ENCODE data around the gene ZNF26.
"Not testable (repeated sequence)": the region's sequence is repeated elsewhere in the genome, so short reads cannot be mapped to it uniquely, and the experiment has no call there.

The ZNF26 gene

DNA sequence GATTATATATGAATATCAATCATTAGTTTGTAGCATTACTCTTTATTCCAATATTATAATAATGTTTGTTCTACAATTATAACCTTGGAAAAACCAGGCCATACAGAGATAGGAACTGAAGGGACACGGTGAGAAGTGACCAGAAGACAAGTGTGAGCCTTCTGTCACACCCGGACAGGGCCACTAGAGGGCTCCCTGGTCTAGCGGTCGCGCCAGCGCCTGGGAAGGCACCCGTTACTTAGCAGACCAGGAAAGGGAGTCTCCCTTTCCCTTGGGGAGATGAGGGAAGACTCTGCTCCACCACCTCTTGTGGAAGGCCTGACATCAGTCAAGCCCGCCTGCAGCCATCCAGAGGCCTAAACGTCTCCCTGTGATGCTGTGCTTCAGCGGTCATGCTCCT is 22.2 kb upstream of the ZNF26 start:
- H3K27ac ChIP-seq (ENCODE audit: low read length); H3K4me1 ChIP-seq (ENCODE audit: insufficient read depth, low read length); H3K4me3 ChIP-seq (ENCODE audit: low read length); H3K27me3 ChIP-seq (ENCODE audit: insufficient read depth, low read length); H3K9ac ChIP-seq (ENCODE audit: low read depth, low read length); H3K36me3 ChIP-seq (ENCODE audit: insufficient read depth, low read depth, low read length): not testable (repeated sequence)
- peaks cover 75% of the 10 kb centered on the region for H3K9me3 ChIP-seq (ENCODE audit: insufficient read depth, low read depth, low read length)

DNA sequence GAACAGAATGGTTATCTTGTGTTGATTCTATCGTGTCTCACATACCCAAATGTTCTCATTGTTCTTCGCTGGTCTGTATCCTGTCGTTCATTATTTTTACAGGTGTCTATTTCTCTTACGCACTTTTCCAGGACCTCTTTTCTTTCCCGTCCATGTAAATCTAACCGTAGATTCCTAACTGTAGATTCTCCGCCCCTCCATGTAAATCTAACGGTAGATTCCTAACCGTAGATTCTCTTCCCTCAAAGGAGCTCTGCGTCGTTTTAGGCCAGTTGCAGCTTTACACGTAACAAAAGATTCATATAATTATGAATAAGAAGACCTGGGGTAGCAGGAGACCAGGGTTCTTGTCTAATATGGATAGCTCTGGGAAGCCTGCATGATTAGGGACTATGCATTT is 20.4 kb upstream of the ZNF26 start:
- no peaks in the 10 kb centered on the region for H3K4me1 ChIP-seq (ENCODE audit: insufficient read depth, low read length)
- no peaks in the 10 kb centered on the region for H3K36me3 ChIP-seq (ENCODE audit: insufficient read depth, low read depth, low read length)
- H3K9me3 ChIP-seq (ENCODE audit: insufficient read depth, low read depth, low read length), result peaks cover 72% of the 10 kb centered on the region
- no peak overlapping the region for H3K27ac ChIP-seq (ENCODE audit: low read length)
- H3K4me3 ChIP-seq (ENCODE audit: low read length), result no peak overlapping the region
- H3K9ac ChIP-seq (ENCODE audit: low read depth, low read length), result no peak overlapping the region
- H3K27me3 ChIP-seq (ENCODE audit: insufficient read depth, low read length), result no peaks in the 10 kb centered on the region

- H3K27ac ChIP-seq (ENCODE audit: low read length), result no peak overlapping the region
- H3K4me1 ChIP-seq (ENCODE audit: insufficient read depth, low read length), result no peaks in the 10 kb centered on the region
- no peak overlapping the region for H3K4me3 ChIP-seq (ENCODE audit: low read length)
- no peaks in the 10 kb centered on the region for H3K36me3 ChIP-seq (ENCODE audit: insufficient read depth, low read depth, low read length)
- H3K9ac ChIP-seq (ENCODE audit: low read depth, low read length), result no peak overlapping the region
- no peaks in the 10 kb centered on the region for H3K27me3 ChIP-seq (ENCODE audit: insufficient read depth, low read length)
- H3K9me3 ChIP-seq (ENCODE audit: insufficient read depth, low read depth, low read length), result peaks cover 70% of the 10 kb centered on the region
Observed at GRCh38 chr12:132966676-132967415, 19.3 kb upstream of the ZNF26 start.

DNA sequence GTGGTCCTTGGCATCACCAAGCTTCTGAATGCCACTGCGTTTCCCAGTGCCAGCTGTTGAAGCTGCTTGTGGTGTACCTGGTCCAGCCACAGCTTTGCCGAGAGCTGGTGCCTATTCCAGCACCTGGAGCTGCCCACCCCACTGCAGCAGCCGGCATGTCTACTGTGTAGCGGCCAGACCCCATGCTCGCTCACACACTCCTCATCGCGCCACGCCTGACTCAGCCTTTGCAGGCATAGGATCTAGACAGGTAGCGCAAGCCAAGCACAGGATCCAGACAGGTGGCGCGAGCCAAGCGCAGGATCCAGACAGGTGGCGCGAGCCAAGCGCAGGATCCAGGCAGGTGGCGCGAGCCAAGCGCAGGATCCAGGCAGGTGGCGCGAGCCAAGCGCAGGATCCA is 18.4 kb upstream of the ZNF26 start:
- no peaks in the 10 kb centered on the region for H3K4me1 ChIP-seq (ENCODE audit: insufficient read depth, low read length)
- H3K9me3 ChIP-seq (ENCODE audit: insufficient read depth, low read depth, low read length), result peaks cover 79% of the 10 kb centered on the region
- no peak overlapping the region for H3K9ac ChIP-seq (ENCODE audit: low read depth, low read length)
- H3K27ac ChIP-seq (ENCODE audit: low read length), result no peak overlapping the region
- no peaks in the 10 kb centered on the region for H3K27me3 ChIP-seq (ENCODE audit: insufficient read depth, low read length)
- no peak overlapping the region for H3K4me3 ChIP-seq (ENCODE audit: low read length)
- H3K36me3 ChIP-seq (ENCODE audit: insufficient read depth, low read depth, low read length), result no peaks in the 10 kb centered on the region

- no peaks in the 10 kb centered on the region for H3K36me3 ChIP-seq (ENCODE audit: insufficient read depth, low read depth, low read length)
- H3K9me3 ChIP-seq (ENCODE audit: insufficient read depth, low read depth, low read length), result peaks cover 83% of the 10 kb centered on the region
- no peaks in the 10 kb centered on the region for H3K4me1 ChIP-seq (ENCODE audit: insufficient read depth, low read length)
- no peak overlapping the region for H3K4me3 ChIP-seq (ENCODE audit: low read length)
- H3K27me3 ChIP-seq (ENCODE audit: insufficient read depth, low read length), result no peaks in the 10 kb centered on the region
- no peak overlapping the region for H3K27ac ChIP-seq (ENCODE audit: low read length)
- no peak overlapping the region for H3K9ac ChIP-seq (ENCODE audit: low read depth, low read length)
Observed at GRCh38 chr12:132972374-132972773, 13.8 kb upstream of the ZNF26 start.

- peaks cover 88% of the 10 kb centered on the region for H3K9me3 ChIP-seq (ENCODE audit: insufficient read depth, low read depth, low read length)
- not testable (repeated sequence) for H3K4me3 ChIP-seq (ENCODE audit: low read length); H3K36me3 ChIP-seq (ENCODE audit: insufficient read depth, low read depth, low read length); H3K27ac ChIP-seq (ENCODE audit: low read length); H3K27me3 ChIP-seq (ENCODE audit: insufficient read depth, low read length); H3K4me1 ChIP-seq (ENCODE audit: insufficient read depth, low read length); H3K9ac ChIP-seq (ENCODE audit: low read depth, low read length)
Observed at GRCh38 chr12:132976870-132977269, 9.3 kb upstream of the ZNF26 start.

GRCh38 chr12:132986885-132987225 is 688 bp downstream of the ZNF26 start:
- Histone ChIP-seq H3K9me3 (ENCODE audit: insufficient read depth, low read depth, low read length) (peaks cover 68% of the 10 kb centered on the region), H3K27me3 (ENCODE audit: insufficient read depth, low read length) (no peaks in the 10 kb centered on the region), H3K36me3 (ENCODE audit: insufficient read depth, low read depth, low read length) (peaks cover 9% of the 10 kb centered on the region), H3K9ac (ENCODE audit: low read depth, low read length) (peak overlapping the region; percentile 83; the same call in 1 of the 2 replicates), H3K27ac (ENCODE audit: low read length) (no peak overlapping the region), H3K4me1 (ENCODE audit: insufficient read depth, low read length) (no peaks in the 10 kb centered on the region), H3K4me3 (ENCODE audit: low read length) (peak overlapping the region; percentile 80)

DNA sequence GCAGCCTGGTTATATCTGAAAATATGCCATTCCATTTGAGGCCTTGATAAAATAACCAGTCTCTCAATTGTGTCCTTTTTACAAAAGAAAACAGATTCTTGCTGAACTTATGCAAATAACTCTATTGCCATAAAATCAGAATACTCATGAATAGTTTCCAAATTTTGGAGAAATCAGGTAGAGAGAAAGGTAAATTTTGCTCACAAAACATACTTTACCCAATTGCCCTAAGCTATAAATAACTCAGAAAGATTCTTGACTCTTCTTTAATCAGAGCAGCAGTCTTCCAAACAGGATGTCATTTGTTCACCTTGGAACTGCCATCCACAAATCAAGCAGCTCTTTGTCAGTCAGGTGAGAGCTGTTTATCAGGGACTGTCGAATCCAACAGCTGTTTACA is 12.6 kb downstream of the ZNF26 start:
- peaks cover 92% of the 10 kb centered on the region for H3K9me3 ChIP-seq (ENCODE audit: insufficient read depth, low read depth, low read length)
- H3K4me3 ChIP-seq (ENCODE audit: low read length), result no peak overlapping the region; the same call in 1 of the 2 replicates
- no peak overlapping the region for H3K27ac ChIP-seq (ENCODE audit: low read length)
- peaks cover 11% of the 10 kb centered on the region for H3K36me3 ChIP-seq (ENCODE audit: insufficient read depth, low read depth, low read length)
- no peak overlapping the region for H3K9ac ChIP-seq (ENCODE audit: low read depth, low read length)
- H3K4me1 ChIP-seq (ENCODE audit: insufficient read depth, low read length), result no peaks in the 10 kb centered on the region
- no peaks in the 10 kb centered on the region for H3K27me3 ChIP-seq (ENCODE audit: insufficient read depth, low read length)

- no peak overlapping the region; the same call in 1 of the 2 replicates for H3K4me3 ChIP-seq (ENCODE audit: low read length)
- H3K9me3 ChIP-seq (ENCODE audit: insufficient read depth, low read depth, low read length), result peaks cover 94% of the 10 kb centered on the region
- H3K27ac ChIP-seq (ENCODE audit: low read length), result no peak overlapping the region
- H3K9ac ChIP-seq (ENCODE audit: low read depth, low read length), result no peak overlapping the region
- H3K4me1 ChIP-seq (ENCODE audit: insufficient read depth, low read length), result no peaks in the 10 kb centered on the region
- peaks cover 68% of the 10 kb centered on the region for H3K36me3 ChIP-seq (ENCODE audit: insufficient read depth, low read depth, low read length)
- H3K27me3 ChIP-seq (ENCODE audit: insufficient read depth, low read length), result no peaks in the 10 kb centered on the region
Observed at GRCh38 chr12:133010657-133011297, 24.6 kb downstream of the ZNF26 start.

DNA sequence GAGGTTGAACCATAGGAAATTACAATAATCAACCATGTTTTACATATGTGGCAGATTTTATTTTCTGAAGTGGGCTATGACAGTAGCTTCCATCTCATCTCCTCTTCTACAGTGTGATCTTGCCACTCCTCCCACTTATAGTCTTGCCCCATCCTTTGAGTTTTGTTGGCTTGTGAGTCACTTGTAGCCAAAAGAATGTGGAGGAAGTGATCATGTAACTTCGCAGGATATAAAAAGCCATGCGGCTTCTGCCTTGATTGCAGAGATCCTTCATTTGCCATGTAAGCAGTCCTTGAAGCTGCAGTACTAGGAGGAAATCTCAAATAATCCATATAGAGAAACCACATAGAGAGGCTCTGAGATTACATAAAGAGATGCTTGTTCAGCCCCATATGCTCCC is 37.4 kb downstream of the ZNF26 start:
- Histone ChIP-seq H3K36me3 (ENCODE audit: insufficient read depth, low read depth, low read length) (no peaks in the 10 kb centered on the region), H3K9ac (ENCODE audit: low read depth, low read length) (no peak overlapping the region), H3K27me3 (ENCODE audit: insufficient read depth, low read length) (no peaks in the 10 kb centered on the region), H3K4me3 (ENCODE audit: low read length) (no peak overlapping the region), H3K9me3 (ENCODE audit: insufficient read depth, low read depth, low read length) (peaks cover 80% of the 10 kb centered on the region), H3K4me1 (ENCODE audit: insufficient read depth, low read length) (no peaks in the 10 kb centered on the region), H3K27ac (ENCODE audit: low read length) (no peak overlapping the region)

- H3K9ac ChIP-seq (ENCODE audit: low read depth, low read length), result no peak overlapping the region
- H3K27me3 ChIP-seq (ENCODE audit: insufficient read depth, low read length), result no peaks in the 10 kb centered on the region
- H3K27ac ChIP-seq (ENCODE audit: low read length), result no peak overlapping the region
- peaks cover 76% of the 10 kb centered on the region for H3K9me3 ChIP-seq (ENCODE audit: insufficient read depth, low read depth, low read length)
- no peak overlapping the region for H3K4me3 ChIP-seq (ENCODE audit: low read length)
- no peaks in the 10 kb centered on the region for H3K4me1 ChIP-seq (ENCODE audit: insufficient read depth, low read length)
- no peaks in the 10 kb centered on the region for H3K36me3 ChIP-seq (ENCODE audit: insufficient read depth, low read depth, low read length)
Observed at GRCh38 chr12:133026996-133027395, 40.8 kb downstream of the ZNF26 start.

- Histone ChIP-seq H3K36me3 (ENCODE audit: insufficient read depth, low read depth, low read length) (peaks cover 35% of the 10 kb centered on the region), H3K27me3 (ENCODE audit: insufficient read depth, low read length) (no peaks in the 10 kb centered on the region), H3K4me1 (ENCODE audit: insufficient read depth, low read length) (no peaks in the 10 kb centered on the region), H3K9ac (ENCODE audit: low read depth, low read length) (peak within 1 kb of the TSS; percentile 94), H3K9me3 (ENCODE audit: insufficient read depth, low read depth, low read length) (peaks cover 63% of the 10 kb centered on the region), H3K4me3 (ENCODE audit: low read length) (peak within 1 kb of the TSS; percentile 88), H3K27ac (ENCODE audit: low read length) (peak within 1 kb of the TSS; percentile 87)
Observed at GRCh38 chr12:133037207-133038005, 51.2 kb downstream of the ZNF26 start, which contains the start of gene ZNF84. ZNF84 (plus strand) TSS chr12:133037509; CDS start chr12:133041468, 3,959 bp downstream.

Data from iPS-20b (cell line).